Right lobe of liver (tissue), 6 donors: Measurements from ENCODE around the gene ANK2. TPM values are rescaled to one million over a fixed set of nuclear protein-coding genes. Genes with fewer than 3 reads are reported as not detected.
"Not testable (repeated sequence)": the region's sequence is repeated elsewhere in the genome, so short reads cannot be mapped to it uniquely, and the experiment has no call there.

Experiments
- ATAC-seq, 4 donors: fragments of 200-7000 bp; cut with Tn5 transposase; one replicate each; pipeline ENCODE4 v1.9.1; 2020; ENCODE audit warnings: mild to moderate bottlenecking in 4 of 4, moderate library complexity in 4 of 4
- DNase-seq, 3 donors: peaks; one replicate each; pipeline ENCODE4 v3.0.0-alpha.2; 2020
- H3K27ac ChIP-seq, 3 donors: fragments of 200-600 bp; one replicate each; pipeline ENCODE4 v1.8.0; 2022
- H3K27me3 ChIP-seq, 2 donors: fragments of 200-600 bp; one replicate each; pipeline ENCODE4 v1.8.0; 2022
- H3K36me3 ChIP-seq, 4 donors: fragments of 200-600 bp; sonication (generic) in 1 of 4; one replicate each; pipeline versions ENCODE4 v1.5.1 to v1.8.0; 2017 to 2022; ENCODE audit warnings: control low read depth in 1 of 4
- H3K4me1 ChIP-seq, 4 donors: fragments of 200-600 bp; sonication (generic) in 1 of 4; one replicate each; pipeline versions ENCODE4 v1.5.1 to v1.8.0; 2017 to 2022; ENCODE audit warnings: control low read depth in 1 of 4
- H3K4me3 ChIP-seq, 3 donors: fragments of 200-600 bp; one replicate each; pipeline ENCODE4 v1.8.0; 2022
- H3K9me3 ChIP-seq, 4 donors: fragments of 200-600 bp; sonication (generic) in 1 of 4; one replicate each; pipeline versions ENCODE4 v1.5.1 to v1.8.0; 2017 to 2022; ENCODE audit warnings: control low read depth in 1 of 4
- CTCF ChIP-seq, 4 donors: fragments of 200-600 bp in 3 of 4; fragments of 450-650 bp in 1 of 4; IDR thresholded peaks; one replicate each; pipeline versions ENCODE4 v1.5.1 to v1.8.0; 2016 to 2022; ENCODE audit warnings: antibody characterized with exemption in 4 of 4, mild to moderate bottlenecking in 2 of 4
- POLR2A ChIP-seq: fragments of 450-650 bp; IDR thresholded peaks from one replicate; pipeline ENCODE4 v1.6.1; 2017; ENCODE audit warnings: antibody characterized with exemption, mild to moderate bottlenecking
- WGBS: methylation state at CpG from one replicate; pipeline ENCODE4 v1.1.6; 2018; ENCODE audit warnings: low coverage, low lambda C conversion rate; ENCODE audit not compliant: insufficient coverage; ENCODE audit errors: missing lambda C conversion rate; 5-methylcytosine and 5-hydroxymethylcytosine counted together
- intact Hi-C, 2 donors: fragments of 100-400 bp; cut with DNase I; formaldehyde crosslinking; loops; one replicate each; pipeline versions ENCODE4 v1.11.2 to v1.14.1; 2022
- total RNA-seq, 6 experiments: library from RNA; depleted of rRNA in 2 of 6; stranded (reverse); fragments of >200 nt in 2 of 6; fragmentation: NEBNext Ultra II Directional in 3 of 6; extraction: Animal tissue kit (Norgen Biotek cat#: 25700) in 3 of 6; gene quantifications; one replicate each; pipeline versions ENCODE4 v1.1.0 to v1.2.4, GENCODE V29; 2016 to 2023
- donor health status: DM: no; HTN: yes; CAD: no.
- donor health status: DM: no; HTN: no; CAD: no.
- donor health status: DM: no; HTN: no; CAD: no.
- donor health status: DM: no; HTN: yes; CAD: no.
- donor health status: DM: no; HTN: yes; CAD: no.

The ANK2 gene
- total RNA-seq, 6 experiments from 2014 or later: 0.61 to 1.7 (median 1.1) TPM

GRCh38 chr4:113243312-113243711 is 193.9 kb downstream of the ANK2 start:
- 59% methylated on average over 3 of the region's 3 CpGs for WGBS
- TF ChIP-seq CTCF (IDR thresholded peaks at IDR 0.05) (no peak), POLR2A (no peak)
- no peaks in the 10 kb centered on the region for H3K9me3 ChIP-seq
- no peak overlapping the region for H3K4me3 ChIP-seq
- no peaks in the 10 kb centered on the region for H3K27me3 ChIP-seq
- ATAC-seq (no peak), DNase-seq (no peak)
- no peak overlapping the region for H3K27ac ChIP-seq
- intact Hi-C loops: no loop called here
- no peaks in the 10 kb centered on the region for H3K36me3 ChIP-seq
- H3K4me1 ChIP-seq: no peaks in the 10 kb centered on the region

GRCh38 chr4:113244747-113245146 is 195.3 kb downstream of the ANK2 start:
- 89% methylated on average over 4 of the region's 4 CpGs for WGBS
- H3K27me3 ChIP-seq, H3K36me3 ChIP-seq, H3K4me1 ChIP-seq, ATAC-seq, H3K27ac ChIP-seq, intact Hi-C loops, H3K4me3 ChIP-seq, H3K9me3 ChIP-seq, DNase-seq: not testable (repeated sequence)

- ATAC-seq: no peak
- no peaks in the 10 kb centered on the region for H3K36me3 ChIP-seq
- H3K4me1 ChIP-seq: no peaks in the 10 kb centered on the region
- whole genome bisulfite sequencing: 84% methylated on average over 2 of the region's 5 CpGs
- TF ChIP-seq POLR2A (no peak), CTCF (IDR thresholded peaks at IDR 0.05) (peak in 1 of 4 donors; percentile 10)
- intact Hi-C loops: no loop called here
- DNase-seq: no peak
- no peaks in the 10 kb centered on the region for H3K9me3 ChIP-seq
- no peak overlapping the region for H3K27ac ChIP-seq
- H3K4me3 ChIP-seq: no peak overlapping the region
- H3K27me3 ChIP-seq: no peaks in the 10 kb centered on the region
Measured at GRCh38 chr4:113248320-113248719, 198.9 kb downstream of the ANK2 start.

DNA sequence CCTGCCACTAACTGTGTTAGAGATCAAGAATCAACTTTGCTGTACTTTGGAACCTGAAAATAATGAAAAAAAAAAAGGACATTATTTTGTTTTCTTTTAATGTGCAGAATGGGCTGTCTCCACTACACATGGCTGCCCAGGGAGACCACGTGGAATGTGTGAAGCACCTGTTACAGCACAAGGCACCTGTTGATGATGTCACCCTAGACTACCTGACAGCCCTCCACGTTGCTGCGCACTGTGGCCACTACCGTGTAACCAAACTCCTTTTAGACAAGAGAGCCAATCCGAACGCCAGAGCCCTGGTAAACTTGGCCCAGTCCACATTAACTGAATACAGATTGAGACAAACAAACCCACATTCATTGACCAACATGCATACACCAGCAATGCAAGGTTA is 206.2 kb downstream of the ANK2 start:
- no peaks in the 10 kb centered on the region for H3K9me3 ChIP-seq
- WGBS: 83% methylated on average over 1 of the region's 6 CpGs
- no peak overlapping the region for H3K27ac ChIP-seq
- no peaks in the 10 kb centered on the region for H3K4me1 ChIP-seq
- DNase-seq (no peak), ATAC-seq (no peak)
- H3K36me3 ChIP-seq: no peaks in the 10 kb centered on the region
- no peaks in the 10 kb centered on the region for H3K27me3 ChIP-seq
- H3K4me3 ChIP-seq: no peak overlapping the region
- no peak for TF ChIP-seq CTCF (IDR thresholded peaks at IDR 0.05)
- no peak for TF ChIP-seq POLR2A
- intact Hi-C loops: no loop called here

DNA sequence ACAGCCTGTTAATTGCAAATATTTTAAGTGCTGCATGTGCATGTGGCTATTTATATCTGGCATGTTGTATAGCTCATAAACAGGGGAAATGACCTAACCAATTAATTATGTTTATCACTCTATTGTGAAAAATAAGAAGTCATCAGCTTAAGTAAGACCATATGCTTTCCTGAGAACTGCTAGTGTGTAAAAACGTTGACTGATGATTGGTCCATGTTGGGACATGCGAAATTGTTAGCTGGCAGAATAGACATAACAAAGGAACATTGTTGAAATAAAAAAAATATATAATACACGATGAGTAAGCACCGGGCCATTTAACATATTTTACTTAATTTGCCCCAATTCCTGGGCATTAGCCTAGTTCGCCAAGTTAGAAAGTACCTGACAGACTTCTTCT is 207.5 kb downstream of the ANK2 start:
- H3K4me3 ChIP-seq: no peak overlapping the region
- ATAC-seq: no peak
- no peaks in the 10 kb centered on the region for H3K36me3 ChIP-seq
- no peak for TF ChIP-seq CTCF (IDR thresholded peaks at IDR 0.05)
- TF ChIP-seq POLR2A: no peak
- H3K4me1 ChIP-seq: no peaks in the 10 kb centered on the region
- H3K27ac ChIP-seq: no peak overlapping the region
- intact Hi-C loops: no loop called here
- H3K27me3 ChIP-seq: no peaks in the 10 kb centered on the region
- H3K9me3 ChIP-seq: no peaks in the 10 kb centered on the region
- 75% methylated on average over 5 of the region's 5 CpGs for WGBS
- no peak for DNase-seq
